Body of pancreas (tissue), 4 donors: ENCODE data around the gene GALNT6.

Experiments
- POLR2A ChIP-seq, 3 donors: fragments of 450-650 bp; IDR thresholded peaks; one replicate each; pipeline ENCODE4 v1.6.1; 2016; ENCODE audit warnings: antibody characterized with exemption in 3 of 3, mild to moderate bottlenecking in 2 of 3
- TF ChIP-seq, protein P1 (sequence below), 7 experiments: fragments of 450-650 bp in 4 of 7; fragments of 200-600 bp in 3 of 7; sonication (generic) in 3 of 7; IDR thresholded peaks; one replicate each; pipeline ENCODE4 v1.5.1; 2016 to 2019; ENCODE audit warnings: antibody characterized with exemption in 7 of 7

DNA sequence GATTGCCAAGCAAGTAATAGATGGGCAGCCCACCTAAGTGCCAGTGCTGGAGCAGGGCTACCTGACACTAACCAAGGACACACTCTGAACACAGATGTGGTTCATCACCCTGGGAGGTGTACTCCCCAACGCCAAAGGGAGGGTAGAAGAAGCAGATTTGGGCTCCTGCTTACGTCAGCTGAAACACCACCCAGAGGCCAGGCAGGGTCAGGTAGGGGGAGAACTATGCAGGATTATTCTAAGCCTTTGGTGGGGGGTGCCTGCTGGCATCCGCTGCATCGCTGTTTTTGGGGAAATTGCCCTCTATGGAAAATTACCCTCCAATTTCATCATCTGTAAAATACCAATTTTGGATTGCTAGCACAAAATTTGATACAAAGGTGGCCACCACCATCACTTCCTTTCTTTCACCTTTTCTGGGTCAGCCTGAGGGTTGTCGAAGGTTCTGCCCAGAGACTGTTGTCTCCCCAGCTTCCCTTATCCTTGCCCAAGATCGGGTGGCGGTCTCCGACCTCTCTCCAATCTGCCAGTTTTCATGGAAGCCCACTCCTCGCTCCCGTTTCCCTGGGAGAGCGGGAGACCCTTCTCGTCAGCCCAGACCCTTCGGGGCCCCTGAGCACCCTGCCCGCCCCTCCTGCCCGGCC is 67.8 kb downstream of the GALNT6 start:
- TF ChIP-seq, protein P1, sequence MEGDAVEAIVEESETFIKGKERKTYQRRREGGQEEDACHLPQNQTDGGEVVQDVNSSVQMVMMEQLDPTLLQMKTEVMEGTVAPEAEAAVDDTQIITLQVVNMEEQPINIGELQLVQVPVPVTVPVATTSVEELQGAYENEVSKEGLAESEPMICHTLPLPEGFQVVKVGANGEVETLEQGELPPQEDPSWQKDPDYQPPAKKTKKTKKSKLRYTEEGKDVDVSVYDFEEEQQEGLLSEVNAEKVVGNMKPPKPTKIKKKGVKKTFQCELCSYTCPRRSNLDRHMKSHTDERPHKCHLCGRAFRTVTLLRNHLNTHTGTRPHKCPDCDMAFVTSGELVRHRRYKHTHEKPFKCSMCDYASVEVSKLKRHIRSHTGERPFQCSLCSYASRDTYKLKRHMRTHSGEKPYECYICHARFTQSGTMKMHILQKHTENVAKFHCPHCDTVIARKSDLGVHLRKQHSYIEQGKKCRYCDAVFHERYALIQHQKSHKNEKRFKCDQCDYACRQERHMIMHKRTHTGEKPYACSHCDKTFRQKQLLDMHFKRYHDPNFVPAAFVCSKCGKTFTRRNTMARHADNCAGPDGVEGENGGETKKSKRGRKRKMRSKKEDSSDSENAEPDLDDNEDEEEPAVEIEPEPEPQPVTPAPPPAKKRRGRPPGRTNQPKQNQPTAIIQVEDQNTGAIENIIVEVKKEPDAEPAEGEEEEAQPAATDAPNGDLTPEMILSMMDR (IDR thresholded peaks at IDR 0.05): no peak
- TF ChIP-seq POLR2A (IDR thresholded peaks at IDR 0.05): no peak
